ENCODE measurements around the gene JTB. TPM values are rescaled to one million over a fixed set of nuclear protein-coding genes. Genes with fewer than 3 reads are reported as not detected.
A peak's percentile ranks its signal among the peaks of the same experiment; 100 is the strongest.

JTB gene
- total and polyA plus RNA-seq, 9 of the 15 experiments (the other 6 are each of a cell fraction or from before 2014, with no cell fraction given): 24.7 to 308 (median 151) TPM

DNA sequence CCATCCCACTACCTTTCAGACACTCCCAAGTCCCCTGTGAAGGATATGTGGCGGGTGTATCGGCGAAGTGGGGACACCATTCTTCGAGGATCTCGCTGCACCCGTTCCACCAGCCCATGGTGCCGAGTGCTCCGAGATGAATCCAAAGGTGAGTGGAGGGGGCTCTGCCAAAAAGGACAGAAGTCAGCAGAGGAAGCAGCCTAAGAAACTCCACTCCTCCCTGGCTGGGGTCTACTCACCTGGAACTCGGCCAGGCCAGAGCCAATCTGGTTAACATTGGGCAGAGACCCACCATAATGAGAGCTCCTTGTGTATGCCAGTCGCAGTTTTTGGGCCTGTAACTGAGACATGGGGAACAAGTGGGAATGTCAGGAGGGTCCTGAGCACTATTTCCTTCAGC is 22.6 kb downstream of the JTB start:
- H3K9ac ChIP-seq (ENCODE audit: insufficient read depth in 1 of 2, low read depth in 2 of 2, low read length in 2 of 2): peak overlapping the region in 1 of 2 experiments; percentile 57; a peak in 1 of 4 replicates
- H3K27me3 ChIP-seq (ENCODE audit: control insufficient read depth in 2 of 2, insufficient read depth in 2 of 2, low read length in 2 of 2): no peaks in the 10 kb centered on the region
- no peak overlapping the region for H2AFZ ChIP-seq (ENCODE audit: low read depth, low read length)
- intact Hi-C loops (cut with micrococcal nuclease) (no loop called here), in situ Hi-C loops (cut with MboI) (no loop called here)
- peaks cover 12 to 24% of the 10 kb centered on the region in 2 experiments for H3K4me1 ChIP-seq (replicated peaks in 1 of 2; ENCODE audit: control insufficient read depth in 2 of 2, insufficient read depth in 2 of 2, low read length in 2 of 2)
- H3K9me1 ChIP-seq (ENCODE audit: control insufficient read depth, insufficient read depth, low read length): no peaks in the 10 kb centered on the region
- no TSS peak for BruUV-seq (replicated peaks)
- H3K27ac ChIP-seq (ENCODE audit: extremely low read depth, low read depth, low read length): no peak overlapping the region
- peaks cover 51% of the 10 kb centered on the region; the same call in 2 of the 3 replicates for H3K36me3 ChIP-seq (ENCODE audit: control insufficient read depth, insufficient read depth, low read length)
- no peak for TF ChIP-seq CEBPG (CRISPR knock-in tag; IDR thresholded peaks at IDR 0.05)
- no peak for TF ChIP-seq CEBPG (tag; conservative IDR thresholded peaks at IDR 0.05 in 1 of 2, IDR thresholded peaks at IDR 0.05 in 1 of 2)
- TF ChIP-seq RUNX1 (IDR thresholded peaks at IDR 0.05; ENCODE audit: low read depth): no peak
- TF ChIP-seq PHTF2 (CRISPR knock-in tag; IDR thresholded peaks at IDR 0.05): no peak
- TF ChIP-seq GABPB2 (CRISPR knock-in tag; conservative IDR thresholded peaks at IDR 0.05): no peak
- no peak for TF ChIP-seq HSF4 (CRISPR knock-in tag; IDR thresholded peaks at IDR 0.05; ENCODE audit: borderline replicate concordance)
- TF ChIP-seq, protein P1, sequence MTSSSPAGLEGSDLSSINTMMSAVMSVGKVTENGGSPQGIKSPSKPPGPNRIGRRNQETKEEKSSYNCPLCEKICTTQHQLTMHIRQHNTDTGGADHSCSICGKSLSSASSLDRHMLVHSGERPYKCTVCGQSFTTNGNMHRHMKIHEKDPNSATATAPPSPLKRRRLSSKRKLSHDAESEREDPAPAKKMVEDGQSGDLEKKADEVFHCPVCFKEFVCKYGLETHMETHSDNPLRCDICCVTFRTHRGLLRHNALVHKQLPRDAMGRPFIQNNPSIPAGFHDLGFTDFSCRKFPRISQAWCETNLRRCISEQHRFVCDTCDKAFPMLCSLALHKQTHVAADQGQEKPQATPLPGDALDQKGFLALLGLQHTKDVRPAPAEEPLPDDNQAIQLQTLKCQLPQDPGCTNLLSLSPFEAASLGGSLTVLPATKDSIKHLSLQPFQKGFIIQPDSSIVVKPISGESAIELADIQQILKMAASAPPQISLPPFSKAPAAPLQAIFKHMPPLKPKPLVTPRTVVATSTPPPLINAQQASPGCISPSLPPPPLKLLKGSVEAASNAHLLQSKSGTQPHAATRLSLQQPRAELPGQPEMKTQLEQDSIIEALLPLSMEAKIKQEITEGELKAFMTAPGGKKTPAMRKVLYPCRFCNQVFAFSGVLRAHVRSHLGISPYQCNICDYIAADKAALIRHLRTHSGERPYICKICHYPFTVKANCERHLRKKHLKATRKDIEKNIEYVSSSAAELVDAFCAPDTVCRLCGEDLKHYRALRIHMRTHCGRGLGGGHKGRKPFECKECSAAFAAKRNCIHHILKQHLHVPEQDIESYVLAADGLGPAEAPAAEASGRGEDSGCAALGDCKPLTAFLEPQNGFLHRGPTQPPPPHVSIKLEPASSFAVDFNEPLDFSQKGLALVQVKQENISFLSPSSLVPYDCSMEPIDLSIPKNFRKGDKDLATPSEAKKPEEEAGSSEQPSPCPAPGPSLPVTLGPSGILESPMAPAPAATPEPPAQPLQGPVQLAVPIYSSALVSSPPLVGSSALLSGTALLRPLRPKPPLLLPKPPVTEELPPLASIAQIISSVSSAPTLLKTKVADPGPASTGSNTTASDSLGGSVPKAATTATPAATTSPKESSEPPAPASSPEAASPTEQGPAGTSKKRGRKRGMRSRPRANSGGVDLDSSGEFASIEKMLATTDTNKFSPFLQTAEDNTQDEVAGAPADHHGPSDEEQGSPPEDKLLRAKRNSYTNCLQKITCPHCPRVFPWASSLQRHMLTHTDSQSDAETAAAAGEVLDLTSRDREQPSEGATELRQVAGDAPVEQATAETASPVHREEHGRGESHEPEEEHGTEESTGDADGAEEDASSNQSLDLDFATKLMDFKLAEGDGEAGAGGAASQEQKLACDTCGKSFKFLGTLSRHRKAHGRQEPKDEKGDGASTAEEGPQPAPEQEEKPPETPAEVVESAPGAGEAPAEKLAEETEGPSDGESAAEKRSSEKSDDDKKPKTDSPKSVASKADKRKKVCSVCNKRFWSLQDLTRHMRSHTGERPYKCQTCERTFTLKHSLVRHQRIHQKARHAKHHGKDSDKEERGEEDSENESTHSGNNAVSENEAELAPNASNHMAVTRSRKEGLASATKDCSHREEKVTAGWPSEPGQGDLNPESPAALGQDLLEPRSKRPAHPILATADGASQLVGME (CRISPR knock-in tag; IDR thresholded peaks at IDR 0.05): no peak
- TF ChIP-seq, protein P2, sequence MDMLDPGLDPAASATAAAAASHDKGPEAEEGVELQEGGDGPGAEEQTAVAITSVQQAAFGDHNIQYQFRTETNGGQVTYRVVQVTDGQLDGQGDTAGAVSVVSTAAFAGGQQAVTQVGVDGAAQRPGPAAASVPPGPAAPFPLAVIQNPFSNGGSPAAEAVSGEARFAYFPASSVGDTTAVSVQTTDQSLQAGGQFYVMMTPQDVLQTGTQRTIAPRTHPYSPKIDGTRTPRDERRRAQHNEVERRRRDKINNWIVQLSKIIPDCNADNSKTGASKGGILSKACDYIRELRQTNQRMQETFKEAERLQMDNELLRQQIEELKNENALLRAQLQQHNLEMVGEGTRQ (CRISPR knock-in tag; IDR thresholded peaks at IDR 0.05): no peak
- TF ChIP-seq, protein P3, sequence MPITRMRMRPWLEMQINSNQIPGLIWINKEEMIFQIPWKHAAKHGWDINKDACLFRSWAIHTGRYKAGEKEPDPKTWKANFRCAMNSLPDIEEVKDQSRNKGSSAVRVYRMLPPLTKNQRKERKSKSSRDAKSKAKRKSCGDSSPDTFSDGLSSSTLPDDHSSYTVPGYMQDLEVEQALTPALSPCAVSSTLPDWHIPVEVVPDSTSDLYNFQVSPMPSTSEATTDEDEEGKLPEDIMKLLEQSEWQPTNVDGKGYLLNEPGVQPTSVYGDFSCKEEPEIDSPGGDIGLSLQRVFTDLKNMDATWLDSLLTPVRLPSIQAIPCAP (CRISPR knock-in tag; IDR thresholded peaks at IDR 0.05; ENCODE audit: borderline replicate concordance): no peak
- TF ChIP-seq, protein P4, sequence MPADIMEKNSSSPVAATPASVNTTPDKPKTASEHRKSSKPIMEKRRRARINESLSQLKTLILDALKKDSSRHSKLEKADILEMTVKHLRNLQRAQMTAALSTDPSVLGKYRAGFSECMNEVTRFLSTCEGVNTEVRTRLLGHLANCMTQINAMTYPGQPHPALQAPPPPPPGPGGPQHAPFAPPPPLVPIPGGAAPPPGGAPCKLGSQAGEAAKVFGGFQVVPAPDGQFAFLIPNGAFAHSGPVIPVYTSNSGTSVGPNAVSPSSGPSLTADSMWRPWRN (IDR thresholded peaks at IDR 0.05; ENCODE audit: low read depth): no peak
- no peak for TF ChIP-seq PTTG1 (tag; IDR thresholded peaks at IDR 0.05; ENCODE audit: low read depth)
- ChIA-PET CTCF (ENCODE audit: low intra/inter-chr PET ratio) (interaction anchor here (0.7 kb wide), 1 partner anchor 1122 kb away, joined by 3 read pairs; no protein-coding TSS in a partner anchor), POLR2A (no interaction called here)
- WGBS (ENCODE audit: insufficient coverage, low coverage, missing lambda C conversion rate): 91% methylated on average over 10 of the region's 10 CpGs
- no peaks in the 10 kb centered on the region for H3K9me3 ChIP-seq (replicated peaks; ENCODE audit: control insufficient read depth, insufficient read depth, low read depth, low read length)
- no peak for ATAC-seq
- DNase-seq (ENCODE audit: extremely low read depth in 1 of 4, low spot score in 3 of 4): no peak
- no peak overlapping the region for H3K4me2 ChIP-seq (ENCODE audit: insufficient read depth, low read length)
- peaks cover 39% of the 10 kb centered on the region for H3K79me2 ChIP-seq (ENCODE audit: control insufficient read depth, insufficient read depth, low read length)
- FAIRE-seq: no peak
- H3K4me3 ChIP-seq: no peak overlapping the region
- peaks cover 9% of the 10 kb centered on the region; the same call in 1 of the 2 replicates for H4K20me1 ChIP-seq (replicated peaks; ENCODE audit: control insufficient read depth, insufficient read depth, low read length)
